LNCAP (cell line): ENCODE measurements around the gene CYBC1.

ENCODE experiments used
- CTCF ChIP-seq: fragments of 450-650 bp; IDR thresholded peaks from 2 replicates; pipeline ENCODE4 v1.5.1; 2017; ENCODE audit warnings: mild to moderate bottlenecking

CYBC1 gene

GRCh38 chr17:82443465-82444283 lies 6.9 kb downstream of the CYBC1 start:
- TF ChIP-seq CTCF: no peak

GRCh38 chr17:82442643-82443464 lies 7.7 kb downstream of the CYBC1 start:
- no peak for TF ChIP-seq CTCF

GRCh38 chr17:82441691-82442487 lies 8.7 kb downstream of the CYBC1 start:
- no peak for TF ChIP-seq CTCF

- TF ChIP-seq CTCF: no peak
Observed at GRCh38 chr17:82440991-82441627, 9.4 kb downstream of the CYBC1 start.

GRCh38 chr17:82440469-82440981 lies 10.0 kb downstream of the CYBC1 start:
- TF ChIP-seq CTCF: no peak

GRCh38 chr17:82439829-82440365 lies 10.7 kb downstream of the CYBC1 start:
- no peak for TF ChIP-seq CTCF
